GM23338 (cell line): ENCODE results near the gene NFIA.

Experiments
- CREB1 ChIP-seq: fragments of 250-450 bp; sonication (Bioruptor Pico); IDR thresholded peaks from 2 replicates; pipeline ENCODE4 v1.5.0; 2020; ENCODE audit warnings: low read depth, mild to moderate bottlenecking, moderate library complexity
- EZH2 ChIP-seq: fragments of 200-600 bp; sonication (generic); IDR thresholded peaks from one replicate; pipeline ENCODE4 v1.8.0; 2017; ENCODE audit warnings: antibody characterized with exemption, mild to moderate bottlenecking, low read depth; ENCODE audit not compliant: unreplicated experiment
- EZH2phosphoT487 ChIP-seq: fragments of 200-600 bp; sonication (generic); IDR thresholded peaks from one replicate; pipeline ENCODE4 v1.8.1; 2018; ENCODE audit warnings: antibody characterized with exemption; ENCODE audit not compliant: unreplicated experiment
- JUNB ChIP-seq: IDR thresholded peaks from one replicate; pipeline ENCODE4 v1.6.1; 2016; ENCODE audit warnings: antibody characterized with exemption; ENCODE audit not compliant: unreplicated experiment
- NANOG ChIP-seq: IDR thresholded peaks from 2 replicates; pipeline ENCODE4 v1.6.1; 2016; ENCODE audit warnings: antibody characterized with exemption, borderline replicate concordance
- POLR2AphosphoS5 ChIP-seq: IDR thresholded peaks from 2 replicates; pipeline ENCODE4 v1.6.1; 2016; ENCODE audit warnings: antibody characterized with exemption, low read depth
- STAT1 ChIP-seq: IDR thresholded peaks from one replicate; pipeline ENCODE4 v1.6.1; 2016; ENCODE audit warnings: antibody characterized with exemption; ENCODE audit not compliant: unreplicated experiment
- ZNF114 ChIP-seq: fragments of 250-450 bp; sonication (Bioruptor Pico); IDR thresholded peaks from 2 replicates; pipeline ENCODE4 v1.5.0; 2020; ENCODE audit warnings: mild to moderate bottlenecking, moderate library complexity
- ZNF331 ChIP-seq: fragments of 250-450 bp; sonication (Bioruptor Pico); IDR thresholded peaks from 2 replicates; pipeline ENCODE4 v1.5.0; 2020; ENCODE audit warnings: low read depth, mild to moderate bottlenecking, moderate library complexity
- TF ChIP-seq, protein P1 (sequence below), 2 experiments: fragments of 200-600 bp in 1 of 2; sonication (generic) in 1 of 2; conservative IDR thresholded peaks; 2 replicates each; pipeline versions ENCODE4 v1.5.1 to v1.6.1; 2016 to 2017; ENCODE audit warnings: antibody characterized with exemption in 2 of 2, low read depth in 2 of 2, mild to moderate bottlenecking in 2 of 2, moderate library complexity in 1 of 2
- TF ChIP-seq, protein P2 (sequence below): IDR thresholded peaks from one replicate; pipeline ENCODE4 v1.6.1; 2018; ENCODE audit warnings: antibody characterized with exemption; ENCODE audit not compliant: unreplicated experiment
- TF ChIP-seq, protein P3 (sequence below): IDR thresholded peaks from 2 replicates; pipeline ENCODE4 v1.6.1; 2016; ENCODE audit warnings: antibody characterized with exemption

DNA sequence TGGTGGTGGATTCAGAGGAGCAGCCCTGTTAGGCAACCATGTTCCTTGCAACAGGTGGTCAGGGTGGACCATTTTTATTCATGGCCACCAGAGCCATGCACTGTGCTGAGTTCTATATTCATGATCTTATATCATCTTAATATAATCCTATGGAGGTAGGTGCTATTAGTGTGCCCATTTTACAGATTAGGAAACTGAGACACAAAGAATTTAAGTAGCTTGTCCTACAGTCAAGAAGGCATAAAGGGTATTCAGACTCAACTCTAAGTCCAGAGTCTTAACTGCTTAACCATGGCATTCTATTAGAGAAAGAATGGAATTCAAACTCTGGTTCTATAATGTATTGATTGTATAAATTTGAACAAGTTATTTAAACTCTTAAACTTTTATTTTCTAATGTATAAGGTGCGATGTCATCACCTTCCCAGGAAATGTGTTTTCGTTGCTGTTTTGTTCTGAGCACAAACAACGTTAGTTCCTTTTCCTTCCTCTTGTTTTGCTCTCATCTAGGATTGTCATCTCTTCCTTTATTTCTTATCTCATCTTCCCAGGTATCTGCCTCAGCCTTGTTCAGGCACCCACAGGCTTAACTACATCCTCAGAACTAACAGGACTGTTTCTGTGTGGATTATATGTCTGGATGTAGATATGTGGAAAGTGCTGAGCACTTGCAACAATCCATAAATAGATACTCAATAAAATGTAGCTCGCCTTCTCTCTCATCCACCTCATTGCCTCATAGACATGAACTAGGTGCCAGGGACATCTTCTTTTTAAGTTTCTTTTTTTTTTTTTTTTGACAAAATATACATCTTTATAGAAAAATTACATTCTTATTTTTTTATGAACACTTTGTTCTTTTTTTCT, 207.1 kb downstream of the NFIA start:
- TF ChIP-seq, protein P1, sequence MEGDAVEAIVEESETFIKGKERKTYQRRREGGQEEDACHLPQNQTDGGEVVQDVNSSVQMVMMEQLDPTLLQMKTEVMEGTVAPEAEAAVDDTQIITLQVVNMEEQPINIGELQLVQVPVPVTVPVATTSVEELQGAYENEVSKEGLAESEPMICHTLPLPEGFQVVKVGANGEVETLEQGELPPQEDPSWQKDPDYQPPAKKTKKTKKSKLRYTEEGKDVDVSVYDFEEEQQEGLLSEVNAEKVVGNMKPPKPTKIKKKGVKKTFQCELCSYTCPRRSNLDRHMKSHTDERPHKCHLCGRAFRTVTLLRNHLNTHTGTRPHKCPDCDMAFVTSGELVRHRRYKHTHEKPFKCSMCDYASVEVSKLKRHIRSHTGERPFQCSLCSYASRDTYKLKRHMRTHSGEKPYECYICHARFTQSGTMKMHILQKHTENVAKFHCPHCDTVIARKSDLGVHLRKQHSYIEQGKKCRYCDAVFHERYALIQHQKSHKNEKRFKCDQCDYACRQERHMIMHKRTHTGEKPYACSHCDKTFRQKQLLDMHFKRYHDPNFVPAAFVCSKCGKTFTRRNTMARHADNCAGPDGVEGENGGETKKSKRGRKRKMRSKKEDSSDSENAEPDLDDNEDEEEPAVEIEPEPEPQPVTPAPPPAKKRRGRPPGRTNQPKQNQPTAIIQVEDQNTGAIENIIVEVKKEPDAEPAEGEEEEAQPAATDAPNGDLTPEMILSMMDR (conservative IDR thresholded peaks at IDR 0.05; ENCODE audit: low read depth in 2 of 2): no peak
- no peak for TF ChIP-seq EZH2
- TF ChIP-seq, protein P2, sequence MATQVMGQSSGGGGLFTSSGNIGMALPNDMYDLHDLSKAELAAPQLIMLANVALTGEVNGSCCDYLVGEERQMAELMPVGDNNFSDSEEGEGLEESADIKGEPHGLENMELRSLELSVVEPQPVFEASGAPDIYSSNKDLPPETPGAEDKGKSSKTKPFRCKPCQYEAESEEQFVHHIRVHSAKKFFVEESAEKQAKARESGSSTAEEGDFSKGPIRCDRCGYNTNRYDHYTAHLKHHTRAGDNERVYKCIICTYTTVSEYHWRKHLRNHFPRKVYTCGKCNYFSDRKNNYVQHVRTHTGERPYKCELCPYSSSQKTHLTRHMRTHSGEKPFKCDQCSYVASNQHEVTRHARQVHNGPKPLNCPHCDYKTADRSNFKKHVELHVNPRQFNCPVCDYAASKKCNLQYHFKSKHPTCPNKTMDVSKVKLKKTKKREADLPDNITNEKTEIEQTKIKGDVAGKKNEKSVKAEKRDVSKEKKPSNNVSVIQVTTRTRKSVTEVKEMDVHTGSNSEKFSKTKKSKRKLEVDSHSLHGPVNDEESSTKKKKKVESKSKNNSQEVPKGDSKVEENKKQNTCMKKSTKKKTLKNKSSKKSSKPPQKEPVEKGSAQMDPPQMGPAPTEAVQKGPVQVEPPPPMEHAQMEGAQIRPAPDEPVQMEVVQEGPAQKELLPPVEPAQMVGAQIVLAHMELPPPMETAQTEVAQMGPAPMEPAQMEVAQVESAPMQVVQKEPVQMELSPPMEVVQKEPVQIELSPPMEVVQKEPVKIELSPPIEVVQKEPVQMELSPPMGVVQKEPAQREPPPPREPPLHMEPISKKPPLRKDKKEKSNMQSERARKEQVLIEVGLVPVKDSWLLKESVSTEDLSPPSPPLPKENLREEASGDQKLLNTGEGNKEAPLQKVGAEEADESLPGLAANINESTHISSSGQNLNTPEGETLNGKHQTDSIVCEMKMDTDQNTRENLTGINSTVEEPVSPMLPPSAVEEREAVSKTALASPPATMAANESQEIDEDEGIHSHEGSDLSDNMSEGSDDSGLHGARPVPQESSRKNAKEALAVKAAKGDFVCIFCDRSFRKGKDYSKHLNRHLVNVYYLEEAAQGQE: no peak
- TF ChIP-seq POLR2AphosphoS5: no peak
- TF ChIP-seq JUNB: no peak
- no peak for TF ChIP-seq ZNF331 (CRISPR knock-in tag)
- TF ChIP-seq CREB1: no peak
- no peak for TF ChIP-seq EZH2phosphoT487
- TF ChIP-seq, protein P3, sequence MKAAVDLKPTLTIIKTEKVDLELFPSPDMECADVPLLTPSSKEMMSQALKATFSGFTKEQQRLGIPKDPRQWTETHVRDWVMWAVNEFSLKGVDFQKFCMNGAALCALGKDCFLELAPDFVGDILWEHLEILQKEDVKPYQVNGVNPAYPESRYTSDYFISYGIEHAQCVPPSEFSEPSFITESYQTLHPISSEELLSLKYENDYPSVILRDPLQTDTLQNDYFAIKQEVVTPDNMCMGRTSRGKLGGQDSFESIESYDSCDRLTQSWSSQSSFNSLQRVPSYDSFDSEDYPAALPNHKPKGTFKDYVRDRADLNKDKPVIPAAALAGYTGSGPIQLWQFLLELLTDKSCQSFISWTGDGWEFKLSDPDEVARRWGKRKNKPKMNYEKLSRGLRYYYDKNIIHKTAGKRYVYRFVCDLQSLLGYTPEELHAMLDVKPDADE: no peak
- no peak for TF ChIP-seq ZNF114
- no peak for TF ChIP-seq STAT1
- no peak for TF ChIP-seq NANOG
